D721Med (cell line): Measurements from ENCODE around the gene PSMC3IP.

Experiments
- DNase-seq: peaks from one replicate; pipeline ENCODE4 v3.0.0; 2011; ENCODE audit warnings: low spot score; ENCODE audit not compliant: insufficient read length
- FAIRE-seq: peaks from 2 replicates; lab custom pipeline; 2011; peaks lifted over from hg19 to GRCh38; lab: Jason Lieb, UNC
- TF ChIP-seq, protein P1 (sequence below): IDR thresholded peaks from 2 replicates; pipeline ENCODE4 v1.5.1; 2012; ENCODE audit warnings: mild to moderate bottlenecking, control low read depth; ENCODE audit not compliant: insufficient read depth; ENCODE audit errors: missing control alignments

The PSMC3IP gene

DNA sequence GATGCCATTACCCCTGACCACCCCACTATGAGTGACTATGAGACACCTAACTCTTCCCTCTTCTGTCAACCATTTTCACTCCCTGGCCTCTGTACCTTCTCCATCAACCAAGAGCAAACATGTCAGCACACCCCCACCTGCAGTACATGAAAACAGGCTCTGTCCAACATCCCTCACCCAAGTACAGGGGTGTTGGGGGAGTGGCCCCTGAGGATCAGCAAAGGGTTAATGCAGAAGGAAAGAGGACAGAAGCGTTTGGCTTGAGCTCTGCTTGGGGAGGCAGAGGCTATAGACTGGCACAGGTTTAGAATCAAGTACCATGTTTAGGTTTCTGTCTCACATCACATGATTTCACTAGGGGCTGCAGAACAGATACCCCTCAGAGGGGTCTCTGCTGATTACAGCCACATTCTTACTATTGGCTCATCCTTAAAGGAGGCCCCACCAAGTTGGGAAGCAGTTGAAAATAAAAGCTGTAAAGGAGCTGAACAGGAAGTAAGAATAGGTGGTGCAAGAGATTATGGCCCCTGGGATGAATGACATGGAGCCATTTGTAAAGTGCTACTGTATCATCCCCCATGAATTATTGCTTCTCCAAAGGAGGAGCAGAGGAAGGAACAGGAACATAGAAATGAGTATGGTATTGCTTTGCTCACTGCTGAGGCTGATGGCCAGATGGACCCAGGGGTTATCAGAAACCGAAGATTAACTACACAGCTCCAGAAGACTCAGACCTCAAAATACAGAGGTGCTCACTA, 2.4 kb upstream of the PSMC3IP start:
- TF ChIP-seq, protein P1, sequence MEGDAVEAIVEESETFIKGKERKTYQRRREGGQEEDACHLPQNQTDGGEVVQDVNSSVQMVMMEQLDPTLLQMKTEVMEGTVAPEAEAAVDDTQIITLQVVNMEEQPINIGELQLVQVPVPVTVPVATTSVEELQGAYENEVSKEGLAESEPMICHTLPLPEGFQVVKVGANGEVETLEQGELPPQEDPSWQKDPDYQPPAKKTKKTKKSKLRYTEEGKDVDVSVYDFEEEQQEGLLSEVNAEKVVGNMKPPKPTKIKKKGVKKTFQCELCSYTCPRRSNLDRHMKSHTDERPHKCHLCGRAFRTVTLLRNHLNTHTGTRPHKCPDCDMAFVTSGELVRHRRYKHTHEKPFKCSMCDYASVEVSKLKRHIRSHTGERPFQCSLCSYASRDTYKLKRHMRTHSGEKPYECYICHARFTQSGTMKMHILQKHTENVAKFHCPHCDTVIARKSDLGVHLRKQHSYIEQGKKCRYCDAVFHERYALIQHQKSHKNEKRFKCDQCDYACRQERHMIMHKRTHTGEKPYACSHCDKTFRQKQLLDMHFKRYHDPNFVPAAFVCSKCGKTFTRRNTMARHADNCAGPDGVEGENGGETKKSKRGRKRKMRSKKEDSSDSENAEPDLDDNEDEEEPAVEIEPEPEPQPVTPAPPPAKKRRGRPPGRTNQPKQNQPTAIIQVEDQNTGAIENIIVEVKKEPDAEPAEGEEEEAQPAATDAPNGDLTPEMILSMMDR, result no peak
- DNase-seq (no peak), FAIRE-seq (no peak)

- TF ChIP-seq, protein P1, result peak; percentile 93
- DNase-seq, result peak; percentile 75
- no peak for FAIRE-seq
These were observed 847 bp upstream of the PSMC3IP start for GRCh38 chr17:42578282-42578869.

DNA sequence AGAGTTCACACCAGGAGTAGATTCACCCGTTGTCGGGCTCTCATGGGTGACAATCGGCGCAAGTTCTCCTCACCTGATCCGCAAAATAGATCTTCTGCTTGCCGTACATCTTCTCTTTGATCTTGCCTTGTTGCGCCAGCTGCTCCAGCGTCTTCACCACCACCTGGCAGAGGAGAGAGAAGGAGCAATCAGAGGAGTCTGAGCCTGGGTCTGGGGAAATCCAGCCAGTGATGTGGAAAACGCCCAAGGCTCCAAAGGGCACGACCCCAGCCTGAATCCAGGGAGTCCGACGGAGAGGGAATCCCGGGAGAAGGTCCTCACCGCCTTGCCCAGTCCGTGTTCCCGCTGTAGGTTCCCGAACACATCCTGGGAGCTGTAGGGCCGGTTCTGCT, 393 bp downstream of the PSMC3IP start:
- TF ChIP-seq, protein P1, result no peak
- DNase-seq (no peak), FAIRE-seq (no peak)

GRCh38 chr17:42574463-42574862, 3.1 kb downstream of the PSMC3IP start:
- no peak for DNase-seq
- TF ChIP-seq, protein P1, result no peak
- no peak for FAIRE-seq

- FAIRE-seq (no peak), DNase-seq (no peak)
- TF ChIP-seq, protein P1, result no peak
These were observed 4.4 kb downstream of the PSMC3IP start for GRCh38 chr17:42573095-42573494.

DNA sequence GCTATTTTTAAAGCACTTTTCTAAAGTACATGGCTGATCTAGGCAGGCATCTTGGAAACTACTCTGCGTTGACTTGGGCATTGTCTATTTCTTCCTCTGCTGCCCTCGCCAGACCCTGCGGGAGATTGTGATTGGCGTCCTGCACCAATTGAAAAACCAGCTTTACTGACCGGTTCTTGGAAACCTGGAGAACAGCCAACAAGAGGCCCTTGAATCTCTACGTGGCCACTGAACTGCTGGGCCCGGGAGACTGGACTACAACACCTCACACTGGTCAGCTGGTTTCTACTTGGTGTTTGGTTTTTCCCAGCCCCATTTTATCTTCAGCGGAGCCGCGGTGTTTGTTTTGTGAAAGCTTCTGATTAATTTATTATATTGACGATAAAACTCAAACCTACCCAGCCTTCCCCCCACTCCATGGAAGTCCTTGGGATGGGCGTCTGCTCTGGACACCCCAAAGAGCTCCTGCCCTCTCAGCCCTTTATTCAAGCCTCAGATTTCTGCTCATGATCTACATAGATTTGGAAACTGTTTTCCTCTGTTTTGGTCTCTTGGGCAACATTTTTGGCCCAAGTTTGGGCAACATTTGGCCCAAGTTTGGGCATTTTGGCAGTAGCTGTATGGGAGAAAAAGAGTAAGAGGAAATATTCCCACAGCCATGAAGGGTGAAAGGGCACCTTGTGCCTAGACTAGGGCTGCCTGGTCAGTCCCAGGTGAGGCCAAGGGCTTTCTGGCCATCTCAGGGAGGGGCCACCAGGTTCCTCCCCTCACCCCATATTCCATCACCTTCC, 5.9 kb downstream of the PSMC3IP start:
- TF ChIP-seq, protein P1, result no peak
- DNase-seq (no peak), FAIRE-seq (no peak)
